Measurements from ENCODE around the gene NAIF1.

GRCh38 chr9:128067645-128068385, 695 bp upstream of the NAIF1 start, which contains the start of gene SLC25A25:
- TF ChIP-seq CTCF (IDR thresholded peaks at IDR 0.05; ENCODE audit: low read length) (no peak), EZH2 (IDR thresholded peaks at IDR 0.05; ENCODE audit: borderline replicate concordance, low read length) (no peak)
